Kidney (tissue), 14 donors: ENCODE measurements around the gene BICD2. TPM values are rescaled to one million over a fixed set of nuclear protein-coding genes. Genes with fewer than 3 reads are reported as not detected.
A peak's percentile ranks its signal among the peaks of the same experiment; 100 is the strongest.

Experiments used
- DNase-seq, 5 donors: peaks; one replicate each; pipeline ENCODE4 v3.0.0-alpha.2; 2013 to 2020
- FAIRE-seq: peaks from 2 replicates; lab custom pipeline; 2012; peaks lifted over from hg19 to GRCh38; lab: Jason Lieb, UNC
- H3K27ac ChIP-seq, 2 donors: one replicate each; pipeline ENCODE4 v1.7.0; 2013; ENCODE audit warnings: low read depth in 2 of 2, low read length in 2 of 2, inconsistent platforms in 1 of 2
- H3K27me3 ChIP-seq: one replicate; pipeline ENCODE4 v1.7.1; 2013; ENCODE audit warnings: low read length, inconsistent platforms; ENCODE audit not compliant: control insufficient read depth, insufficient read depth
- H3K36me3 ChIP-seq, 3 donors: one replicate each; pipeline versions ENCODE4 v1.7.0 to v1.7.1; 2013; ENCODE audit warnings: low read length in 3 of 3, control low read depth in 1 of 3, inconsistent platforms in 1 of 3; ENCODE audit not compliant: insufficient read depth in 3 of 3, control insufficient read depth in 2 of 3
- H3K4me1 ChIP-seq, 3 donors: one replicate each; pipeline versions ENCODE4 v1.7.0 to v1.7.1; 2013; ENCODE audit warnings: low read length in 3 of 3, inconsistent platforms in 1 of 3, low read depth in 1 of 3; ENCODE audit not compliant: control insufficient read depth in 2 of 3, insufficient read depth in 2 of 3
- H3K4me3 ChIP-seq, 3 donors: one replicate each; pipeline versions ENCODE4 v1.7.0 to v1.8.1; 2013; ENCODE audit warnings: low read length in 3 of 3, control low read depth in 1 of 3, inconsistent platforms in 1 of 3
- H3K9ac ChIP-seq, 3 donors: one replicate each; pipeline versions ENCODE4 v1.7.0 to v1.7.1; 2013; ENCODE audit warnings: low read length in 3 of 3, control low read depth in 1 of 3, inconsistent platforms in 1 of 3
- H3K9me3 ChIP-seq, 3 donors: one replicate each; pipeline versions ENCODE4 v1.7.0 to v1.7.1; 2013; ENCODE audit warnings: low read length in 3 of 3, control low read depth in 1 of 3, inconsistent platforms in 1 of 3; ENCODE audit not compliant: control insufficient read depth in 2 of 3, insufficient read depth in 1 of 3
- intact Hi-C: fragments of 100-400 bp; cut with DNase I; formaldehyde crosslinking; loops from one replicate; pipeline ENCODE4 v1.11.1; 2022
- polyA plus RNA-seq: library from polyadenylated mRNA; stranded (reverse); fragments of 350-450 nt; fragmentation: Illumina TruSeq; extraction: RNeasy Lipid Tissue Mini Kit (QIAGEN cat#74804); gene quantifications from one replicate; pipeline ENCODE4 v1.2.3, GENCODE V29; 2014; ENCODE audit warnings: low read depth, low replicate concordance; ENCODE audit not compliant: insufficient read depth
- total RNA-seq: library from RNA; stranded (reverse); fragmentation: NEBNext Ultra II Directional; extraction: Animal tissue kit (Norgen Biotek cat#: 25700); gene quantifications from one replicate; pipeline ENCODE4 v1.2.1, GENCODE V29; 2021
- TF ChIP-seq, protein P1 (sequence below): IDR thresholded peaks from 3 replicates; pipeline ENCODE4 v1.5.1; 2012; ENCODE audit warnings: mild to moderate bottlenecking, moderate library complexity, borderline replicate concordance; ENCODE audit not compliant: insufficient read depth; ENCODE audit errors: extremely low read depth
- donor health status: control.
- donor health status: control.
- donor health status: control.
- donor health status: control.
- donor health status: control.
- donor health status: DM: yes; HTN: yes; CAD: no.
- donor health status: Normal renal cell carcinoma (clear cell type).

BICD2 gene
- total and polyA plus RNA-seq, 2 donors from 2014 or later: 10.0 to 25.2 TPM

DNA sequence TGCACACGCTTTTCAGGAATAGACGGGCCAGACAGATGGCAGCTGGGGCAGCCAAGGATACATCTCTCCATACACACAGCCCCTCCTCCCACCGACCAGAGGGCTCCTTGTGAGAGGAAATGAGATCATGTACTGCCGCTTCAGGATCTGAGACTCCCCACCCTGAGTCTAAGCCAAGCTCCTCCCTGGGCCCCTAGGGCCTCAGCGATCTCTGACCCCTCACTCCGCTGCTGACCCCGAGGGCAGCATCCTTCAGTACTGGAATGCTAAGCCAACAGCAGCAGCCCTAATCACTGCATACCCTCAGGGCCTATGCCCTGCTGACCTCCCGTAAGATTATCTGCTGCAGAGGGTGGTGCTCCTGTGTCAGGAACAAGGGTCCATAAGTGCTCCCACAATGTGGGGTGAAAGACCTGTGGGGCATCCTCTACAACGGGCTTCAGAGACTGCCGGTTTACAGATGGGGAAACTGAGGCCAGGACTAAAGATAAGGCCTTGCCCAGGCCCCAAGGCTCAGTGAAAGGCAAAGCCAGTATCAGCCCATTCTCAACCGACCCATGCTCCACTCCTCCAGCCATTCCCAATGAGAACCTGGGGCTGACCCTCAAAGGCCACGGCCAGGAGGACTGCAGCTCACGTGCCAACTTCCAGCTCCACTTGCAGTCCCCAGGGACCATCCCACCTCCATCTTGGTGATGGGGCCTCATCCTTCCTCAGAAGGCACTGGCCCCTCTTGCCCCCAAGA is 37.5 kb downstream of the BICD2 start:
- H3K36me3 ChIP-seq: peaks cover 2 to 22% (median 12%) of the 10 kb centered on the region in 3 donors
- peaks cover 0 to 12% (median 0%) of the 10 kb centered on the region in 3 donors for H3K4me1 ChIP-seq
- no peaks in the 10 kb centered on the region for H3K27me3 ChIP-seq
- no peak overlapping the region for H3K27ac ChIP-seq
- intact Hi-C loops: no loop called here
- no peak overlapping the region for H3K4me3 ChIP-seq
- DNase-seq (peak in 2 of 5 donors; percentile 38 to 69), FAIRE-seq (no peak)
- H3K9ac ChIP-seq: no peak overlapping the region
- TF ChIP-seq, protein P1, sequence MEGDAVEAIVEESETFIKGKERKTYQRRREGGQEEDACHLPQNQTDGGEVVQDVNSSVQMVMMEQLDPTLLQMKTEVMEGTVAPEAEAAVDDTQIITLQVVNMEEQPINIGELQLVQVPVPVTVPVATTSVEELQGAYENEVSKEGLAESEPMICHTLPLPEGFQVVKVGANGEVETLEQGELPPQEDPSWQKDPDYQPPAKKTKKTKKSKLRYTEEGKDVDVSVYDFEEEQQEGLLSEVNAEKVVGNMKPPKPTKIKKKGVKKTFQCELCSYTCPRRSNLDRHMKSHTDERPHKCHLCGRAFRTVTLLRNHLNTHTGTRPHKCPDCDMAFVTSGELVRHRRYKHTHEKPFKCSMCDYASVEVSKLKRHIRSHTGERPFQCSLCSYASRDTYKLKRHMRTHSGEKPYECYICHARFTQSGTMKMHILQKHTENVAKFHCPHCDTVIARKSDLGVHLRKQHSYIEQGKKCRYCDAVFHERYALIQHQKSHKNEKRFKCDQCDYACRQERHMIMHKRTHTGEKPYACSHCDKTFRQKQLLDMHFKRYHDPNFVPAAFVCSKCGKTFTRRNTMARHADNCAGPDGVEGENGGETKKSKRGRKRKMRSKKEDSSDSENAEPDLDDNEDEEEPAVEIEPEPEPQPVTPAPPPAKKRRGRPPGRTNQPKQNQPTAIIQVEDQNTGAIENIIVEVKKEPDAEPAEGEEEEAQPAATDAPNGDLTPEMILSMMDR: no peak
- H3K9me3 ChIP-seq: no peaks in the 10 kb centered on the region

DNA sequence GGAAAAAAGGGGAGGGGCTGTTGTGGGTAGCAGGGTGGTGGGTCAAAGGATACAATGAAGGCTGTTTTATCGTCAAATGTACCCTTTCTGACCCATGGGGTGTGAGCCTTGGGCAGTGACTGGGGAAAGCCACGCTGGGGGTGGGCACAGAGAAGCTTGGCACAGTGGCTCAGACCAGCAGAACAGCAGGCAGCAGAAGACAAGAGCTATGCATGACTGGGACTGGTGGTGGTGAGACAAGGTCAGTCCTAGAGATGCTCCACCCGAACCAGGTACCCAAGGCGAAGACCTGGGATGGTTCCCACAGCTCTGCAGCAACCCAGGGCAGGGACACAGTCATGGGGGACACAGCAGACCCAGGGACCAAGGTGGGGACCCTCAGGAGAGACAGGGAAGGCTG is 38.3 kb downstream of the BICD2 start:
- Histone ChIP-seq H3K4me1 (peaks cover 0 to 12% (median 0%) of the 10 kb centered on the region in 3 donors), H3K4me3 (no peak overlapping the region), H3K9ac (no peak overlapping the region), H3K9me3 (no peaks in the 10 kb centered on the region), H3K27me3 (no peaks in the 10 kb centered on the region), H3K27ac (no peak overlapping the region), H3K36me3 (peaks cover 2 to 27% (median 20%) of the 10 kb centered on the region in 3 donors)
- TF ChIP-seq, protein P1: no peak
- intact Hi-C loops: no loop called here
- no peak for FAIRE-seq
- DNase-seq: peak in 1 of 5 donors; percentile 38

DNA sequence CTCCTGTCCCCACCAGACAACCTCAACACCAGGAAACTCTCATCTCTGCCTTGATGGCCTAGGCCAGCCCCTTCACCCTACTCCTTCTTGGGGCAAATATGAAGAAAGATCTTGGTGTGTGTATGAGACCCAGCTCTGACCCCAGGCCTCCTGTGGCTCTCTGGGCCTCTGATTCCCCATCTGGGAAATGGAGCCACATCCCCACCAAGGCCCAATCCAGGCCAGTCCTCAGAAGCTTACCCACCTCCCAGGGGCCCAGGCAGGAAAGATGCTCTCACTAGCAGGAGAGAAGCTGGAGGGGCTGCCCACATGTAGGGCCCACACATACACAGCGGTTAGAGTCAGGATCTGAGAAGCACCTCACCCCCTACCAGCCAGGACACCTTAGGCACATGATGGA is 38.9 kb downstream of the BICD2 start:
- H3K36me3 ChIP-seq: peaks cover 2 to 27% (median 24%) of the 10 kb centered on the region in 3 donors
- H3K9me3 ChIP-seq: no peaks in the 10 kb centered on the region
- H3K9ac ChIP-seq: no peak overlapping the region
- H3K27me3 ChIP-seq: no peaks in the 10 kb centered on the region
- TF ChIP-seq, protein P1: no peak
- H3K27ac ChIP-seq: no peak overlapping the region
- DNase-seq (peak in 1 of 5 donors; percentile 5), FAIRE-seq (no peak)
- intact Hi-C loops: no loop called here
- H3K4me3 ChIP-seq: no peak overlapping the region
- peaks cover 0 to 12% (median 0%) of the 10 kb centered on the region in 3 donors for H3K4me1 ChIP-seq

DNA sequence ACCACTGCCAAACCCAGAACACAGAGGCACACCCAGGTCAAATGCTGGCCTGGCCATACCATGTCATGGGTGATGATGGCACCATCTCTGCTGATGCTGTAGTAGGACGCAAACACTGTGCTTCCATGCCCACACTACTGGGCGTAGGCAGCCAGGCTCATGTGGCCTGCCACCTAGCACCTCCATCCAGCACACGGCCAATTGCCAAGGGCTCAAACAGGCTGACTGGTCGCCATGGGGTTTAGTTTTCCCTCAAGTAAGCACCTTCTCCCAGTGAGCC is 39.4 kb downstream of the BICD2 start:
- TF ChIP-seq, protein P1: no peak
- FAIRE-seq (no peak), DNase-seq (no peak)
- no peak overlapping the region for H3K4me3 ChIP-seq
- H3K36me3 ChIP-seq: peaks cover 2 to 28% (median 28%) of the 10 kb centered on the region in 3 donors
- H3K9me3 ChIP-seq: no peaks in the 10 kb centered on the region
- intact Hi-C loops: no loop called here
- no peaks in the 10 kb centered on the region for H3K27me3 ChIP-seq
- H3K27ac ChIP-seq: no peak overlapping the region
- no peak overlapping the region for H3K9ac ChIP-seq
- peaks cover 0 to 12% (median 0%) of the 10 kb centered on the region in 3 donors for H3K4me1 ChIP-seq
